Upper lobe of left lung (tissue), 6 donors: ENCODE data around the gene HM13. TPM values are rescaled to one million over a fixed set of nuclear protein-coding genes. Genes with fewer than 3 reads are reported as not detected.

Experiments
- ATAC-seq, 2 donors: fragments of 200-7000 bp; cut with Tn5 transposase; one replicate each; pipeline ENCODE4 v1.9.1; 2022; ENCODE audit warnings: mild to moderate bottlenecking in 2 of 2, moderate library complexity in 2 of 2; ENCODE audit not compliant: low FRiP score in 2 of 2
- DNase-seq, 2 donors: peaks; one replicate each; pipeline ENCODE4 v3.0.0-alpha.2; 2019 to 2020
- H3K27ac ChIP-seq, 4 donors: fragments of 200-600 bp; sonication (generic); one replicate each; pipeline ENCODE4 v1.5.1; 2016 to 2019
- H3K27me3 ChIP-seq, 4 donors: fragments of 200-600 bp; sonication (generic); one replicate each; pipeline ENCODE4 v1.5.1; 2017 to 2019
- H3K36me3 ChIP-seq, 4 donors: fragments of 200-600 bp; sonication (generic); one replicate each; pipeline ENCODE4 v1.5.1; 2016 to 2019
- H3K4me1 ChIP-seq, 4 donors: fragments of 200-600 bp; sonication (generic); one replicate each; pipeline ENCODE4 v1.5.1; 2018 to 2019
- H3K4me3 ChIP-seq, 4 donors: fragments of 200-600 bp; sonication (generic); one replicate each; pipeline ENCODE4 v1.5.1; 2017 to 2019; ENCODE audit warnings: mild to moderate bottlenecking in 2 of 4, moderate library complexity in 1 of 4
- H3K9me3 ChIP-seq, 4 donors: fragments of 200-600 bp; sonication (generic); one replicate each; pipeline ENCODE4 v1.5.1; 2018 to 2019
- EP300 ChIP-seq, 4 donors: sonication (generic); formaldehyde crosslinking; IDR thresholded peaks; one replicate each; pipeline ENCODE4 v1.5.1; 2017; ENCODE audit warnings: antibody characterized with exemption in 4 of 4, control low read depth in 2 of 4
- POLR2A ChIP-seq, 4 donors: fragments of 450-650 bp; IDR thresholded peaks; one replicate each; pipeline ENCODE4 v1.5.1; 2016 to 2017; ENCODE audit warnings: antibody characterized with exemption in 4 of 4, mild to moderate bottlenecking in 2 of 4
- POLR2AphosphoS5 ChIP-seq, 2 donors: sonication (generic); formaldehyde crosslinking; IDR thresholded peaks; one replicate each; pipeline ENCODE4 v1.5.1; 2017; ENCODE audit warnings: antibody characterized with exemption in 2 of 2
- WGBS, 2 donors: methylation state at CpG; one replicate each; pipeline ENCODE4 v1.1.5; 2017 to 2018; 5-methylcytosine and 5-hydroxymethylcytosine counted together
- small RNA-seq, 4 donors: library from RNA; depleted of rRNA; stranded (forward); fragments of <200 nt; gene quantifications; one replicate each; pipeline ENCODE3, GENCODE V24; 2016
- total RNA-seq, 6 donors: library from RNA; depleted of rRNA in 4 of 6; stranded (reverse); fragments of >200 nt in 4 of 6; gene quantifications; one replicate each; pipeline versions ENCODE4 v1.1.0 to v1.2.1, GENCODE V29; 2016 to 2021
- TF ChIP-seq, protein P1 (sequence below), 6 experiments: fragments of 450-650 bp in 4 of 6; fragments of 200-600 bp in 2 of 6; sonication (generic) in 2 of 6; IDR thresholded peaks; one replicate each; pipeline ENCODE4 v1.5.1; 2016 to 2019; ENCODE audit warnings: antibody characterized with exemption in 6 of 6
- donor health status: DM: no; HTN: no; CAD: no; lungs with moderate emphysema.
- donor health status: DM: no; HTN: yes; CAD: no; lungs with severe emphysema.

Gene HM13
- total RNA-seq, 6 donors from 2014 or later = 58.7 to 186 (median 81.6) TPM

DNA sequence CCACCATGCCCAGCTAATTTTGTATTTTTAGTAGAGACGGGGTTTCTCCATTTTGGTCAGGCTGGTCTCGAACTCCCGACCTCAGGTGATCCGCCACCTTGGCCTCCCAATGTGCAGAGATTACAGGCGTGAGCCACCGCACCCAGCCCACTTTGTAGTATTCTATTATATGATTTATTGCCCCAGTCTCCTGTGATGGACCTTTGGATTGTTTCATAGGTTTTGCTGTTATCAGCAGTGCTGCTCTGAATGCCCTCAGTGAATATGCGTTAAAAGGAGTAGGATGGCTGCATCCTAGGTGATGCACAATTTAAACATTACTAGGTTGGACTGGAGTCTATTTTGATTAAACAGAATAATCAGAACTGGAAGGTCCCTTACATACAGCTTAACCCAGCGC is 101.2 kb downstream of the HM13 start:
- no peaks in the 10 kb centered on the region for H3K27me3 ChIP-seq
- H3K27ac ChIP-seq = no peak overlapping the region
- H3K4me3 ChIP-seq = no peak overlapping the region
- no peak for TF ChIP-seq EP300 (IDR thresholded peaks at IDR 0.05)
- TF ChIP-seq, protein P1, sequence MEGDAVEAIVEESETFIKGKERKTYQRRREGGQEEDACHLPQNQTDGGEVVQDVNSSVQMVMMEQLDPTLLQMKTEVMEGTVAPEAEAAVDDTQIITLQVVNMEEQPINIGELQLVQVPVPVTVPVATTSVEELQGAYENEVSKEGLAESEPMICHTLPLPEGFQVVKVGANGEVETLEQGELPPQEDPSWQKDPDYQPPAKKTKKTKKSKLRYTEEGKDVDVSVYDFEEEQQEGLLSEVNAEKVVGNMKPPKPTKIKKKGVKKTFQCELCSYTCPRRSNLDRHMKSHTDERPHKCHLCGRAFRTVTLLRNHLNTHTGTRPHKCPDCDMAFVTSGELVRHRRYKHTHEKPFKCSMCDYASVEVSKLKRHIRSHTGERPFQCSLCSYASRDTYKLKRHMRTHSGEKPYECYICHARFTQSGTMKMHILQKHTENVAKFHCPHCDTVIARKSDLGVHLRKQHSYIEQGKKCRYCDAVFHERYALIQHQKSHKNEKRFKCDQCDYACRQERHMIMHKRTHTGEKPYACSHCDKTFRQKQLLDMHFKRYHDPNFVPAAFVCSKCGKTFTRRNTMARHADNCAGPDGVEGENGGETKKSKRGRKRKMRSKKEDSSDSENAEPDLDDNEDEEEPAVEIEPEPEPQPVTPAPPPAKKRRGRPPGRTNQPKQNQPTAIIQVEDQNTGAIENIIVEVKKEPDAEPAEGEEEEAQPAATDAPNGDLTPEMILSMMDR (IDR thresholded peaks at IDR 0.05) = no peak
- no peak for TF ChIP-seq POLR2AphosphoS5 (IDR thresholded peaks at IDR 0.05)
- no peak for TF ChIP-seq POLR2A (IDR thresholded peaks at IDR 0.05)
- 97% methylated on average over 8 of the region's 8 CpGs for WGBS, 2 donors
- DNase-seq (no peak), ATAC-seq (no peak)
- peaks cover 21 to 29% (median 25%) of the 10 kb centered on the region in 4 donors for H3K4me1 ChIP-seq
- no peaks in the 10 kb centered on the region for H3K9me3 ChIP-seq
- no peaks in the 10 kb centered on the region for H3K36me3 ChIP-seq

DNA sequence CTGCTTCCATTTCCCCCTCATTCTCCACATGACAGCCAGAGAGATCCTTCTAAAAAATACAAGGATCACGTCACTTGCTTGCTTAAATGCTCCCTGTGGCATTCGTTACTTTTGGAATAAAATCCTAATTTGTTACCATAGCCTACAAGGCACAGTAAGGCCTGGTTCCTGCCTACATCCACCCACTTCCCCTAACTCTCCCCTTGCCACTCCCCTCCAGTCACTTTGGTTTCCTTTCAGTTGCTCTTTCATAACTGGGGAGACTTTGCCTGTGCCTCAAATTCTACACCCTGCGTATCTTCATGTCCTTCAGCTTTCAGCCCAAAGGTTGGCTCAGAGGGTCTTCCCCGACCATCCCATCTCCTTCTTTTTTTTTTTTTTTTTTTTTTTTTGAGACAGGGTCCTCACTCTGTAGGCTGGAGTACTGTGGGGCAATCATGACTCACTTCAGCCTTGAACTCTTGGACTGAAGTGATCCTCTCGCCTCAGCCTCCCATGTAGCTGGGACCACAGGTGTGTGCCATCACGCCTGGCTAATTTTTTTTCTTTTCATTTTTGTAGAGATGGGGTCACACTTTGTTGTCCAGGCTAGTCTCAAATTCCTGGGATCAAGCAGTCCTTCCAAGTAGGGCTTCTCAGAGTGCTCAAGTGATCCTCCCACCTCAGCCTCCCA is 103.3 kb downstream of the HM13 start:
- no peaks in the 10 kb centered on the region for H3K27me3 ChIP-seq
- peaks cover 2 to 10% (median 8%) of the 10 kb centered on the region in 4 donors for H3K4me1 ChIP-seq
- no peak overlapping the region for H3K4me3 ChIP-seq
- WGBS, 2 donors = 64 to 75% methylated on average over 6 of the region's 6 CpGs
- DNase-seq = no peak
- no peak for ATAC-seq
- peak overlapping the region in 1 of 4 donors; percentile 36 for H3K27ac ChIP-seq
- TF ChIP-seq POLR2A (IDR thresholded peaks at IDR 0.05) (no peak), EP300 (IDR thresholded peaks at IDR 0.05) (no peak), POLR2AphosphoS5 (IDR thresholded peaks at IDR 0.05) (no peak)
- TF ChIP-seq, protein P1 (IDR thresholded peaks at IDR 0.05) = no peak
- H3K36me3 ChIP-seq = no peaks in the 10 kb centered on the region
- H3K9me3 ChIP-seq = no peaks in the 10 kb centered on the region

Small RNA genes lying within 50 kb of the gene (small RNA-seq; reads per million reads assigned to genes)
- gene MIR3193 = 0 to 0.12 (median 0.03) reads per million in 4 donors

Other genes starting within 250 kb of the HM13 start
- gene DEFB116, start 205.9 kb upstream of the HM13 start, total RNA-seq = not detected
- gene DEFB118, start 145.8 kb upstream of the HM13 start, total RNA-seq = not detected
- not detected for gene DEFB119, start 123.9 kb upstream of the HM13 start, total RNA-seq
- not detected for gene DEFB121, start 108.2 kb upstream of the HM13 start, total RNA-seq
- gene DEFB123, start 73.8 kb upstream of the HM13 start, total RNA-seq = not detected
- gene DEFB124, start 39.3 kb upstream of the HM13 start, total RNA-seq = not detected
- gene REM1, start 39.2 kb upstream of the HM13 start, total RNA-seq = 1 to 10 TPM in 5 of 6 donors, under 1 TPM in 1; 0.30 to 9.5 (median 2.2) TPM
- 100 to 1,000 TPM; 226 to 911 (median 570) TPM for gene ID1, start 90.8 kb downstream of the HM13 start, total RNA-seq
- gene COX4I2, start 123.5 kb downstream of the HM13 start, total RNA-seq = 10 to 100 TPM in 4 of 6 donors, 1 to 10 TPM in 2; 1.9 to 24.3 (median 13.5) TPM
- gene BCL2L1, start 208.4 kb downstream of the HM13 start, total RNA-seq = 100 to 1,000 TPM; 131 to 245 (median 182) TPM
- 1 to 10 TPM; 1.0 to 6.7 (median 3.8) TPM for gene TPX2, start 224.8 kb downstream of the HM13 start, total RNA-seq